T-helper 1 cell treated with Interleukin-12 subunit alpha and Interleukin-12 subunit beta and Interleukin-4 antibody, amounts not matched to agents 30 ng/mL and 1 ng/mL, for 36 hours (primary cell): ENCODE results near the gene RBBP8NL. TPM values are rescaled to one million over a fixed set of nuclear protein-coding genes. Genes with fewer than 3 reads are reported as not detected.

ENCODE experiments used
- intact Hi-C: fragments of 100-400 bp; cut with micrococcal nuclease; formaldehyde crosslinking; loops from one replicate; pipeline ENCODE4 v1.15.1; 2024
- total RNA-seq: library from RNA; stranded (reverse); gene quantifications from 2 replicates; pipeline ENCODE4 v1.2.3, GENCODE V29; 2022

Gene RBBP8NL
- total RNA-seq, 1 donor from 2014 or later, result not detected

DNA sequence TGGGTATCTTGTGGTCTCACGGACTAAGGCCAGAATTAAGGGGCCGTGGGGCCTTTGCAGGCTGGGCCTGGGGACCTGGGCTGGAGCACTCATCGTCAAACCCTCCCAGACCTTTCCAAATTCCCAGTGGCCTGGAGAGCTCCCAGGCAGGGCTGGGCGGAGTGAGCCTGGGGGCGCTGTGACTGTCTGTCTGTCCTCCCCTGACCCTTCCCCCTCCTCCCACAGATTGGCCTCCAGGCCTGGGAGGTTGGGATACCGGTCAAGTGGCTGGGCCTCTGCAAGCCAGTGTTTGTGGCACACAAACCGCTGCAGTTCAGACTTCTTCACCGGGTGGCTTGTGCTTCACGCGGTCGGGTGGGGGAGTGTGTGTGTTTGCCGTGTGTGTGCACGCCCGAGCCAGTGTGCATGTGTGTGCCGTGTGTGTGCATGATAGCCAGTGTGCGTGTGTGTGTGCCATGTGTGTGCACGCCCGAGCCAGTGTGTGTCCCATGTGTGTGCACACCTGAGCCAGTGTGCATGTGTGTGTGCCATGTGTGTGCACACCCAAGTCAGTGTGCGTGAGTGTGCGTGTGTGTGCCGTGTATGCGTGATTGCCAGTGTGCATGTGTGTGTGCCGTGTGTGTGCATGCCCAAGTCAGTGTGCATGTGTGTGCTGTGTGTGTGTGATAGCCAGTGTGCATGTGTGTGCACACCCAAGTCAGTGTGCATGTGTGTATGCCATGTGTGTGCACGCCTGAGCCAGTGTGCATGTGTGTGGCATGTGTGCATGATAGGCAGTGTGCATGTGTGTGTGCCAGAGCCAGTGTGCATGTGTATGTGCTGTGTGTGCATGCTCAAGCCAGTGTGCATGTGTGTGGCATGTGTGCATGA, 6.3 kb downstream of the RBBP8NL start:
- intact Hi-C loops, result no loop called here

DNA sequence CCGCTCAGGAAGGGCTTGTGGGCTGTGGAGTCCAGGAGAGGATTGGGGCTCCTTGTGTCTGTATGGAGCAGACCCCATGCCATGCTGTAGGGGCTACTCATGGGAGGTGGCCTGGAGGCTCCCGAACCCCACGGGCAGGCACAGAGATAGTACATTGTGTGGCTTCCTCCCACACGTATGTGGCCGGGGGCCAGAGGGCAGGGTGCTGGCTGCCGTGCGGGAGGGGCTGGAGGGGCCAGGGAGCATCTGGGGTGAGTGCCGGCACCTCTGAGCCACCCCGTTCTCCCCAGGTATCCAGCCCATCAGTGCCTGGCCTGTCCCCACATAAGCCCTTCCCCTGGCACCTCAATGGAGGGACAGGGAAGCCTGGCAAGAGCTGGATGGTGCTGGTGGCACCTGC, 7.6 kb downstream of the RBBP8NL start:
- intact Hi-C loops, result no loop called here

DNA sequence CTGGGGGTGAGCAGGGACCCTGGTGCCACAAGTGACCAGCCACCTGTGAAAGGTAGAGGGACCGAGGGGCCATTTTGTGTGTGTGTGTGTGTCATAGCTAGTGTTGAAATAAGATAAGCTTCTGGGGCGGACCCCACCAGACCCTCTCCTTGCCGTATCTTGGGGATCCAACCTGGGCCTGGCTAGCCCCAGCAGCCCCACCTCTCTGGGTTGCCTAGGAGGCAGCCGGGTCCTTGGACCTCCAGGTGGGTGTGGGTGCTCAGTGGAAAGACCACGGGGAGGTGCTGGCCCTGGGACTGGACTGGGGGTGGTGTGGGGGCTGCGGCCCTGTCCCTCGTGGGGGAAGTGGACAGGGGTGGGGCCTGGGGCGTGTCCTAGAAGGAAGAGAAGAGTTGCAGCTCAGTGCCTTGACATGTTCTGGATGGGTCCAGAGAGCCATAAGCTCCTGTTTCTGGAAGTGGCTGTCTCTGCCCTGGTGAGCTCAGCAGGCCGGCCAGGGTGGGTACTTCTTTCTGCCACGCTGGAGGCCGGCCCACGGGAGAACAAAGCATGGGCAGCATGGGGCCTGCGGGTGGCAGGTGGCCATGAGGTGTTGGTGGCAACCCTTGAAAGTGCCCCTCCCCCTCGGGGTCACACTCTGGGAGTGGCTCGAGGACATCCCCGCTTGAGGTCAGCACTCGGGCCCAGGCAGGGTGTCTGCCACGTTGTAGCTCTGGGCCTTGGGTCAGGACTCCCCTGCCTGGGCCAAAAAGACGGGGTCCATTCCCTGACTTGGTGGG, 8.4 kb downstream of the RBBP8NL start:
- intact Hi-C loops, result no loop called here

DNA sequence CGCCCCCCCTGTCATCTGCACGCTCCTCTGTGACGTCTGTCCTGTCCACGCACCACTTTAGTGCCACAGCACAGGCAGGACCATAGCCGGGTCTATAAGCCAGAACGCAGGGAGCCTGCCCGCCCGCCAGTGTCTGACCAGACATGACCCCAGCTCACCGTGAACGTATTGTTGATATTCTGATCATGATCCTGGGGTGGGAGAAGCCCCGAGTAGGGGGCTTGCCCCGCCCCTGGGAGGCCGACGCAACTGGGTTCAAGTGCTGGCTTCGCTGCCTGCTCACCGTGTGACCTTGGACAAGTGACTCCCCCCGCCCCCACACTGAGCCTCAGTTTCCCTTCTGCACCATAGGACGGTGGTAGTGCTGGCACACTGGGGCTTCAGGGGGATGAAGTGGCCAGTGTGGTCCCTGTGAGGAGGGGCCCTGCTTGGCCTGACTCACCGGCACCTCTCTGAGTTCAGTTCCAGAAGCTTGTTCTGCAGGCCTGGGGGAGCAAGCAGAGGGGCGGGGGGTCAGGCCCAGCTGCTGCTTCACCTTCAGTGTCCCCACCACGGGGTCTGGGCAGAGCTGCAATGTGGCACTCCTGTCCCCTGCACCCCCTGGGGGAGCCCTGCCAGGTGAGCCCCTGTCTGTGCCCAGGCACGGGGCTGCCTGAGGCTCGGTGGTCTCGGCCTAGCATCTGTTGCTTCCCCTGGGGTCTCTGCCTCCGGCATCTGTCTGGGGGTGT, 9.2 kb downstream of the RBBP8NL start:
- intact Hi-C loops, result no loop called here

DNA sequence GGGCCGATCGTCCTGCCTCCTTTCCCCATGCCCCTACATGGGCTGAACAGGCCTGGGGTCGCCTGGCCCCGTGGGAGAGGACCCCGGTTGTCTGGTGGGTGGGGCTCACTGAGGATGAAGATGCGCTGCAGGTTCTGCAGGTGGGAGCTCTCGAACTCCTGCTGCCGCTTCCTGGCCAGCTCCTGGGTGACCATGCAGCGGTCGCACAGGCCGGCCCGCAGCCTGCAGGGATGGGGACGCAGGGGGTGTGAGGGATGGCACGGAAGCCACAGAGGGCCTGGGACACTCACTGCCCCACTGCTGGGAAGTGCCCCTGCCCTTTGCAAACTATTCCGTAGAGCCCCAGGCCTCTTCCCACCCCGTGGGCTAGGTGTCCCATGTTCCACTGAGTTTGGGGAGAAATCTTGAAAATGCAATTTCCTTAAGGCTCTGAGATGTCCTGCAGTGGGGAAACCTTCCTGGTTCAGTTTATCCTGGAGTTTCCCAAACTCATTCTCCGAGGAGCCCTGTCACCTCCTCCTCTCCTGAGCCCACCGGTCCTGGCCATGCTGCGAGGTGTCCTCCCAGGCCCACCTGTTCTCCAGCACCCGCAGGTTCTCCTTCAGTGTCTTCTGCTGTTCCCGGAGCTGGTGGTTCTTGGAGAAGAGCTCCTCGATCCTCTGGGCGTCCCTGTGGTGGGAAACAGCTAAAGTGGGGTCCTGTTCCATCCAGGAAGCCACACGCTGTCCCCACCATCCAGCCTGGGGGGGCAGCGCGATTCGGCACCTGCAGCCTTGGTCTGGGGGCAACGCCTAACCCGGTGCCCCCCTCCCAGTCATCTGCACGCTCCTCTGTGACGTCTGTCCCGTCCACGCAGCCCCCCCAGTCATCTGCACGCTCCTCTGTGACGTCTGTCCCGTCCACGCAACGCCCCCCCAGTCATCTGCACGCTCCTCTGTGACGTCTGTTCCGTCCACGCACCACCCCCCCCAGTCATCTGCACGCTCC, 10.4 kb downstream of the RBBP8NL start:
- intact Hi-C loops, result no loop called here

DNA sequence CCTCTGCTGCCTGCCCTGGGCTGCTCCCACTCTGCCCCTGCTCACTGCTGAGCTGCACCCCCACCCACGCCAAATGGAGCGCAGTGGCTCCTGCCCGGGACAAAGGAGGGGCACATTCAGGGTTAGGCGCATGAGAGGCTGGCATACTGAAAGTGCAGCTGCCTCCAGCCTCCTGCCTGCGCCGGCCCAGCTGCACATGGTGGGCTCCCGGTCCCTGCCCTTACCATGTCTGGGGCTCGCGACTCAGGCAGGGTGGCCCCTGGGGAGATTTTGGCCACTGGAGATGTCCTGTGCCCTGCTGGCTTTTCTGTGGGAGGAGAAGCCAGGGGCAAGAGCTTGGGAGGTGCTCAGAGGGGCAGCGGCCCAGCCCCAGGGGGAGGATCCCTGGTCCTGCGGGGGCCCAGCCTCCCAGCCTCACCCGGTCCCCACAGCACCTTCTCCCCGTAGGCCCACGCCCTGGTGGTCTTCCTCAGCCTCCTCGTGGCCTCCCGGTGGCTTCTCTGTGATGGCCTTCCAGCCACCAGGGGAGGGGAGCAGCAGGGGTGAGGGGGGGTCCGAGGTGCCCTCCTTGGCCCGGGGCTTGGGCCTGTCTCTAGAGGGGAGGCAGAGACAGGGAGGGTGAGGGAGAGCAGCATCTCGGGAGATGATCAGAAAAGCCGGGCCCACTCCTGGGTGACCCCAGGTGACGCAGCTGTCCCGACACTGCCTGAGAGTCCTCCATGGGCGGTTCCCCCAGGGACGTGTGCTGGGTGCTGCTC, 11.8 kb downstream of the RBBP8NL start:
- intact Hi-C loops, result no loop called here

DNA sequence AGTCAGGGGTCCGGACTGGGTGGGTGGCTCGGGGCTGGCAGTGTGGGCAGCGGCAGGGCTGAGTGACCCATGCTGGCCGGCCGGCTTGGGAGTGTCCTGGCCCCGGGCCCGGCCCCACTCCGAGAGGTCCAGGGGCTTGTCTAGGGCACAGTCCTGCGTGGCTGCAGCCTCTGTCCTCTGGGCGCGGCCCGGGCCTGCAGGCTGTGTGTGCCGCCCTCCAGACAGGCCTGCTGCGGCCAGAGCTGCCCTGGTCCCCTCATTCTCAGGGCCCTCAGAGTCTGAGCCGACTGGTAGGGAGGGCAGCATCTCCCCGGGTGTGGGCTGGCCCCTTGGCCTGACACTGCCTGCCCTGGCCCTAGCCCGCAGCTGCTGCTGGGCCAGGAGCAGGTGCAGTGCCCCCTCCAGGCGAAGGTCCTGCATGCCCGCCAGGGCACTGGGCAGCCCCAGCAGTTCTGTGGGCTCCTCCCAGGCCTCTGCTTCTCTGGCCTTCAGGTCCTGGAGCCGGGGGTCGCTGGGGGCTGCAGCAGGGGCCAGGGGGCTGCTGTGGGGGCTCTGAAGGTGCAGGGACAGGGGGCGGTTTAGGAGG, 13.3 kb downstream of the RBBP8NL start:
- intact Hi-C loops, result no loop called here

DNA sequence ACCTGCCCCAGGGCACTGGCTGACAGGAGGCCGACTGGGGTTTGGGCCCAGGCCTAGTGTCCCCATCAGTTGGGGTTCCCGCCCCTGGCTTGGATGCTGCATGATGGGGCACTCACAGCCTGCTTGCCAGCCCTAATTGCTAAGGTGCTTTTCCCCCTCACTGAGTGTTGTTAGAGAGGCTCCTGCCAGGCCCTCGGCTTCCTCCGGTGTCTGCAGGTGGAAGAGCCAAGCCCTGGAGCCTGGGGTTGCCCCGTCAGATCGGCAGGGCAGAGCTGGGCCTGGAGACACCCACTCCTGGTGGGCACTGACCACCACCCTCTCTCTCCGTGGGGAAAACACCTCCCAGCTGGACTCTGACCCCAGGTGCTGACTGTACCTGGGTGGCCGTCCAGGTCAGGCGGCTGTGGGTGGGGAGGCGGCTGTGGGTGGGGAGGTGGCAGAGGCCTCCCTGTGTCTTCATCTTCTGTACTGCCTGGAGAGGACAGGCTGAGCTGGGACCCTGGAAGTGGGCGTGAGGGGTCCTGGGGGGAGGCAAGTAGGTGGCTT, 14.2 kb downstream of the RBBP8NL start:
- intact Hi-C loops, result no loop called here

DNA sequence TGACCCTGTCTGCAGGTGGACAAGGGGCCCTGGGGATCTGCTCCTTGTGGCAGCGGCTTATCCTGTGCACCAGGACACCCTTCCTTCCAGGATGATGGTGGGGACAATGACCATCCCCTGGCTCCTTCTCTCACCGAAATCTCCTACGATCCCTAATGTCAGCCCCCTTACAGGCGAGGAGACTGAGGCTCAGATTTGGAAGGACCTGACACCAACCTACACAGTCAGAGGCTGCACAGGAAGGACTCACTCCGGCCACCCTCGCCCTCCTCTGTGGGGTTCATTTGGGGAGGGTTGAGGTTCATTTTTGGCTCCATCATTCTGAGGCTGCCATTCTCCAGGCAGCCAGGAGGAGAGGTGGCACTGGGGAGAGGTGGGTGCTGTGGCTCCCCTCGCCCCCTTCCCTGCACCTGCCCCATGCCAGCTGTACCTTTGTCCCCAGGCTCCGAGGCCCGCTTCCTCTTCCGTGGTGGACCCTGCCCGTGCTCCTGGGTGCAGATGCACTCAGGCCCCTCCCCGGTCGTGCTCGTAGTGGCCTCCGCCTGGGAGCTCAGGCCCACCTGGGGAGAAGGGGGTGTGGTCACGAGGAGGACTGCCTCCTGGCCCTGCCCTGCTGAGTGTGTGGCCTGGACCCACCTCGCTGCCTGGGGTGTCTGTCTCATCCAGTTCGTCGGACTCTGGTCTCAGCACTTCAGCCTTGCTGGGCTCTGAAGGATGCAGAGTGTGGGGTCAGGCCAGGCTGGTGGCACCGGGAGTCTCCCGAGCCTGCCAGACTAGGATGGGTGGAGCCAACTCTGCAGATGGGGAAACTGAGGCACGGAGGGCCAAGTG, 14.9 kb downstream of the RBBP8NL start:
- intact Hi-C loops, result no loop called here

DNA sequence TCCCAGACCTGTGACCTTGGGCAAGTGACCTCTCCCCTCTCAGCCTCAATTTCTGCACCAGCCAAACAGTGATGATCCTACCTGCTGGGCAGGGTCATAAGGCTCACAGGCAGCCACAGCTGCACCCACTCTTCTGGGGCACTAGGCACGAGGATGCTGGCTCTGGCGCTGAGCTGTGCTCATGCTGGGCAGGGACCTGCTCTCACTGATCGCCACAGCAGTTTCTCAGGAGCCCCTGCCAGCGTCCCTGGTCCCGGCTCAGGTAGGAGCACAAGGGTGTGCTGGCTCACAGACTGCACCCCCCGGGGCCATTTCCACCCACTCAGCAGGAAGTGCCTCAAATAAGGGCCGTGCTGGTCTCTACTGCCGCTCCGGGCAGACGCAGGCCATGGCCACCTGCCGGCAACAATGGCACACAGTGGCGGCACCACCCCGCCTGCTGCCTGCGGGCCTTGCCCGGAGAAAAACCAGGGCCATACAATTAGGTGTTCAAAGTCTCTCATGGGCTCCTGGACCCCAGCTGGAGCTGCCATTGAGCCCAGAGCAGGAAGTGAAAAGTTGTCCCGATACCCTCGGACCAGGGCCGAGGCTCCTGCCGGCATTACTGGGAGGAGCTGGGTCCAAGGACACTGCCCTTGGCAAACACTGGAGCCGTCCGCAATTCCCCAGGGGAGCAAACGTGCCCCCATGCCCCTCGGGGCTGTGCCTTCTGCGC, 15.7 kb downstream of the RBBP8NL start:
- intact Hi-C loops, result no loop called here

DNA sequence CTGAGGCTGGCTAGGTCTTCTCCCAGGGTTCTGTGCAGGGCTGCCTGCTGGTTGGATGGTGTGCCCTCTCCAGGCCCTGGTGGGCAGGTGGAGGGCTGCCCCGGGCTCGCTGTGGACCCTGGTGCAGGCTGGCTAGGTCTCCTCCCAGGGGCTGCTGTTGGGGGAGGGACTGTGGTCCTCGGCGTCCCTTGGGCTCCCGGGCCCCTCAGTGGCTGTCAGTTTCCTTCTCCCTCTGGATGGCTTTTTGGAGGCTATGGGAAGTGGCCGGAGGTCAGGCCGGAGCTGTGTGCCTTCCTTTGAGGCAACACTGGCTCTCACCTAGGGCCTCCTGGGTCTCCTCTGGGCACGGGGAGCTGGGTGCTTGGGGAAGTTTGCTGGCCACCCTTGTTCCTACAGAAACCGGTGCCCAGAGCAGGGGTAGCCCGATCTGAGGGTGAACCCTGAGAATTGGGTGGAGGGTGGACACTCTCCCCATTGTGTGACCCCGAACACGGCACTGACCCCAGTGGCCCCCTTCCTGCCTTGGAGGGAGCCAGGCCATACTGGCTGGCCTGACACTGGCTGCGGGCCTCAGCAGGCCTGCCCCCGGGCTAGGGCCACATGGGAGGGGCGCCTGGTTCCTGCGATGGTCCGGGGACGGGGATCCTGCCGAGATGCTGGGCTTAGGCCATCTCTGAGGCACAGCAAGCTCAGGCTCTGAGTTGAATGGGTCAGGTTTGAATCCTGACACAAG, 16.4 kb downstream of the RBBP8NL start:
- intact Hi-C loops, result no loop called here

DNA sequence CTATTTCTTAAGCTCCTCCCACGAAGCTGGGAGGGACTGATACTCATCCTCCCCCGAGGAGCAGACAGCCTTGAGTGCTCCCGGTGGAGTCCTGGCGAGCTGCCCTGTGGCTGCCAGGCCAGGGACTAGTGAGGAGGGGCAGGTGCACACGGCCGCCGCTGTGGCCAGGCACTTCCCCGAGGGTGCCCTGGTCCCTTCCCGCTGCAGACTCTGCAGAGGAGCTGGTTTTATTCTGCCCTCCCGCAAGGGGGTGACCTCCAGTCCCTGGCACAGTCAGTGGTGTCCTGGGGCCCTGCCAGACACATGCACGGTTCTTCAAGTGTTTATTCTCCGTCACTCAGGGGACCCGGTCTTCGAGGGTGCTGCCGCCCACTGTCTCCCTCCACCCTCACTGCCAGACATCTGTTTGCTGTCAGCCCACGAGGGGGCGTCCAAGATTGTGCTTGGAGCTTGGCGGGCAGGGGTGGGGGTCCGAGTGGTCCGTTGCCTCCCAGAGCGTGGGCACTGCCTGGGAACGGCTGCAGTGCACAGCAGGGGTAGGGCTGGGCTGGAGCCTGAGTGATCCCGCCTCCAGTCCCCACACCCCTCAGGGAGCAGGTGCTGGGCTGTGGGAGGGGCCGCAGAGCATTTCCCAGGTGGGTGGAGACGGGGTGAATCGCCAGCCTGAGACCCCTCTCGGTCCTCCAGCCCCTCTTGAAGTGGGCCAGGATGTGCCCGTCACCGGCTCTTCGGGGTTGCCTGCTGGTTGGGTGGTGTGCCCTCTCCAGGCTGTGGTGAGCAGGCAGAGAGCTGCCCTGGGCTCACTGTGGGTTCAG, 17.2 kb downstream of the RBBP8NL start:
- intact Hi-C loops, result loop anchor here (5.0 kb wide), 2 partner anchors 207 to 527 kb away; partner anchors contain the start of gene GID8

DNA sequence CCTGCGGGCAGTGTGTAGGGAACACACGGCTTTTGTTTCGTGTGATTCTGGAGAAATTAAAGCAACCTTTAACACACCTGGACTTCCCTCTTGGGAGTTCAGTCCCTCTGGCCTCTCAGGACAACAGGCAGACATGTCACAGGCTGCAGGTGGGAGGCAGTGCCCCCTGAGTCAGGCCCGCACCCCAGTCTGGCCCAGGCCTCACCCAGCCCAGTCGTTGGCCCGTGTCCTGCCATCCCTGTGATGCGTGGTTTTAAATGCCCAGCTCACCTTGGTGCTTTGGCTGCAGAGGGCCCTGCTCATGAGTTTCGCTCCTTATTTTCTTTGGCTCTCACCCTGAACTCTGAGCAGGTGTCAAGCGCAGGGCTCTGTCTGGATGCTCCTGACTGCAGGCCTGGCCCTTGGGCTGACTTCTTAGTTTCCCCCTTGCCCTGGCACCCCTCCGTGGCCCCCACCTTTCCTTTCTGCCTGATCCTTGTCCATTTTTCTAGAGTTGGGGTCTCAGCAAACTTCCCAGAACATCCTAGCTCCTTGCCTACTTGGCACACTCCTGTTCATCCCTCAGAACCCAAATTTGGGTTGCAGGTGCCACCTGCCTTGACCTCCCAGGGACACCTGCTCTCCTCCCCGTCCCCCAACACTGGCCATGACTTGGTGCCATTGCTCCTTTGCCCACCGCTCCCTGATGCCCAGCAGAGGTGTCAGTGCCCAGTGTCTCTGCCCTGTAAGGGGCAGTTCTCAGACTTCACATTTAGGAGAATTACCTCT, 18.1 kb downstream of the RBBP8NL start:
- intact Hi-C loops, result loop anchor here (5.0 kb wide), 2 partner anchors 208 to 528 kb away; partner anchors contain the start of gene GID8

DNA sequence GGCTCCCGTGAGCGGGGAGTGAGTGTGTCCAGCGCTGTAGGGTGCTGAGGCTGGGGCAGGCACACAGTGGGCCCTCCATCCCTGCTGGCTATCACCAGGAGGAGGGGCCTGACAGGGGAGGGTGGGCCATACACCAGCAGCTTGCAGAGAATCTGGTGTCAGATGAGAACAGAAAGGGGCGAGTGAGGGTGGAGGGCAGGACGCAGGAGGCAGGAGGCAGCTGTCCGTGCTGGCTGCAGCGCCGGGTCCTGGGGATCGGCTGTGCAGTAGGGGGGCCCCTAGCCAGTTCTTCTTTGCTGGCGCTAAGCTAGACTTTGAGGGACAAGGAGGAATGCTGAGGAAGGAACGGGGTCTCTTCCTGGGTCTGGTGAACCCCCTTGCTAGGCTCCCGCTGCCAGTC, 18.7 kb downstream of the RBBP8NL start:
- intact Hi-C loops, result loop anchor here (5.0 kb wide), 2 partner anchors 209 to 529 kb away; partner anchors contain the start of gene GID8

DNA sequence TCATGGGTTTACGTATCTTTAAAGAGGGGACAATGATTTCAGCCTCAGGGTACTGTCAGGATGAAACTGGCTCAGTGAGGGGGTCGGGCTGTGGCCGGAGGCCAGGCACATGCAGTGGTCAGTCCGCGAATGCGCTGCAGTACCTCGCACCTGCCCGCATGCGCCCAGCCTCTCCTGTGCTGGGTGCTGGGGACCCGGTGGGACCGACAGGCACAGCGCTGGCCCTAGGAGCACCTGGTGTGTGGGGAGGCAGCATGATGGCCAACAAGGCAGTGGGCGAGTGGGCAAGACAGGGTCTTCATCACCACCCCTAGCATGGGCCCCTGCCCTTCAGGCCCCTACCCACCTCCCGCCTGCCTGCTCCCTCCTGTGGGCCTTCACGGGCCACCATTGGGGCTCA, 19.3 kb downstream of the RBBP8NL start:
- intact Hi-C loops, result loop anchor here (5.0 kb wide), 2 partner anchors 209 to 529 kb away; partner anchors contain the start of gene GID8
